Measurements from ENCODE around the gene COPS3. TPM values are rescaled to one million over a fixed set of nuclear protein-coding genes. Genes with fewer than 3 reads are reported as not detected.

The COPS3 gene
- total and polyA plus RNA-seq, 2 of the 8 experiments (the other 6 are each of a cell fraction or from before 2014, with no cell fraction given), result 82.9 to 110 TPM

DNA sequence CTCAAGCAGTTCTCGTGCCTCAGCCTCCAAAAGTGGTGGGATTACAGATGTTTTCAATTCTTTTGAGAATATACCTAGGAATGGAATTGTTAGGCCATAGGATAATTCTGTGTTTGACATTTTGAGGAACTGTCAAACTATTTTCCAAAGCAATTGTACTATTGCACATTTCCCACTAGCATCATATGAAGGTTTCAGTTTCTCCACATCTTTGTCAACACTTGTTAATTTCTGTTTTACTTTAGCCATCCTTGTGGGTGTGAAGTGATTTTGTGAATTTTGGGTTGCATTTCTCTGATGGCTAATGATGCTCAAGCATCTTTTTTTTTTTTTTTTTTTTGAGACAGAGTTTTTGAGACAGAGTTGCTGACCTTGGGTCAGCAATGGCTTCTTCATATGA is 28.3 kb upstream of the COPS3 start (continued):
- no peak for TF ChIP-seq SIX5 (IDR thresholded peaks at IDR 0.05; ENCODE audit: low read depth, low read length)
